GM12801 (cell line): ENCODE data around the gene QDPR.

Source experiments
- TF ChIP-seq, protein P1 (sequence below): IDR thresholded peaks from one replicate; pipeline ENCODE4 v1.5.1; 2011; ENCODE audit warnings: control low read depth; ENCODE audit not compliant: insufficient read length; ENCODE audit errors: extremely low read depth

QDPR gene

DNA sequence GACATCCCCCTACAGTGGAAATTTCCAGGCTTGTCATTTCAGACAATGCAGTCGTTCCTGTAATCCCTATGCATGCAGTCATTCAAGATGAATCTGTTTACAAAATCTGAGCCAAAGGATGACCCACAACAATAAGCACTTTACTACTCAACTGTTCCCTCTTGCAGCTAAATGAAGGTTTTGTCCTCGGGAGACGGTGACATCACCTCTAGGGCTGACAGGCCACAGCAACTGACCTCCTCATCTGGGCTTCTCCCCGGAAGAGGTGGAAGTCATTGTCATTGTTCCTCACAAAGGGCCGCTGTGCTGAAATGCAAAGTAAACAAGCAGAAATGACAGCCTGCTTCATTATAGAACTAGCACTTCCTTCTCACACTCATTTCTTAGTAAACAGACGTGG is 32.3 kb upstream of the QDPR start:
- TF ChIP-seq, protein P1, sequence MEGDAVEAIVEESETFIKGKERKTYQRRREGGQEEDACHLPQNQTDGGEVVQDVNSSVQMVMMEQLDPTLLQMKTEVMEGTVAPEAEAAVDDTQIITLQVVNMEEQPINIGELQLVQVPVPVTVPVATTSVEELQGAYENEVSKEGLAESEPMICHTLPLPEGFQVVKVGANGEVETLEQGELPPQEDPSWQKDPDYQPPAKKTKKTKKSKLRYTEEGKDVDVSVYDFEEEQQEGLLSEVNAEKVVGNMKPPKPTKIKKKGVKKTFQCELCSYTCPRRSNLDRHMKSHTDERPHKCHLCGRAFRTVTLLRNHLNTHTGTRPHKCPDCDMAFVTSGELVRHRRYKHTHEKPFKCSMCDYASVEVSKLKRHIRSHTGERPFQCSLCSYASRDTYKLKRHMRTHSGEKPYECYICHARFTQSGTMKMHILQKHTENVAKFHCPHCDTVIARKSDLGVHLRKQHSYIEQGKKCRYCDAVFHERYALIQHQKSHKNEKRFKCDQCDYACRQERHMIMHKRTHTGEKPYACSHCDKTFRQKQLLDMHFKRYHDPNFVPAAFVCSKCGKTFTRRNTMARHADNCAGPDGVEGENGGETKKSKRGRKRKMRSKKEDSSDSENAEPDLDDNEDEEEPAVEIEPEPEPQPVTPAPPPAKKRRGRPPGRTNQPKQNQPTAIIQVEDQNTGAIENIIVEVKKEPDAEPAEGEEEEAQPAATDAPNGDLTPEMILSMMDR = no peak

DNA sequence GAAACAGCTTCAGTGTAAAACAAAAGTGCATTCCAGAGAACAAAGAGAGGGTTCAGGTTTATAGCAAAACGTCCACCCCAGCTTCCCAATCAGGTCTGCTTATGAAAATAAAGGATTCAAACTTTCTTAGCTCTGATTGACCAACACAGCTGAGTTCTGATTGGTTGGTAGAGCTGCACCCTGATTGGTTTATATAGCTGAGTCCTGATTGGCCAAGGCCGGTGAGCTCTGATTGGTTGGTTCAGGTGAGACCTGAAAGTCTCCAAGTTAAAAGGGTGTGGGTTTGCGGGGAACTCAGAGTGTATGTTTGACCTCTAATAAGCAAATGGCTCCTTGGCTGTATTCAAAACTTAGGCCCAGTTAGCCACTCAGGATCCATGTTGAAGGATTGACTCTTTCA is 24.0 kb upstream of the QDPR start:
- TF ChIP-seq, protein P1 = no peak

DNA sequence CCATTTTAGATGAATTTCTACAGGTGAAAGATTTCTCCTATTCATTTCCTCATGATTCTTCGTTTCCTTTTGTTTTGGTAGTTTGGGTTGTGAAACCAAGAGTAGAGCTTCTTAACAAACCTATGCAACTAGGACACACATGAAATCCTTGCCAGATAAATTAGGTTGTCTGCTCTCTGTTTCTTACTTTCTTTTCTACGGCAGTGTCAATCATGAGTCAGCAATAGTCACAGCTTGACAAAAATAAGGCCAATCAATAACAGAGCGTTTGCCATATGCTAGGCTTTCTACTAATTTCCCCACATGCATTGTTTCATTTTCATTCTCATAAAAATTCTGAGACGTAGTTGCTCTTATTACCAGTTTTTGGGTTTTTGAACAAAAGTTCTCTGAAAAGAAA is 23.4 kb upstream of the QDPR start:
- TF ChIP-seq, protein P1 = no peak

DNA sequence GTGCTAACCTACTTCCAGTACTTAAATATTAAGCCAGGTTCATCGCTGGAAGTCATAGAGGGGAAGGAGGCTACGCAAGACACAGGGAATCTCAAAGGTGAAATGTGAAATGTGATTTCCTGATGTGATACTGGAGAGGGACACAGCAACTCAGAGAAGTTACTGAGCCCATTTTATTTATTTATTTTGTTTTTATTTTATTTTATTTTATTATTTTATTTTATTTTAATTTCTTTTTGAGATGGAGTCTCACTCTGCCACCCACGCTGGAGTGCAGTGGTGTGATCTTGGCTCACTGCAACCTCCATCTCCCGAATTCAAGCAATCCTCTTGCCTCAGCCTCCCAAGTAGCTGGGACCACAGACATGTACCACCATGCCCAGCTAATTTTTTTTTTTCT is 22.8 kb upstream of the QDPR start:
- TF ChIP-seq, protein P1 = no peak

DNA sequence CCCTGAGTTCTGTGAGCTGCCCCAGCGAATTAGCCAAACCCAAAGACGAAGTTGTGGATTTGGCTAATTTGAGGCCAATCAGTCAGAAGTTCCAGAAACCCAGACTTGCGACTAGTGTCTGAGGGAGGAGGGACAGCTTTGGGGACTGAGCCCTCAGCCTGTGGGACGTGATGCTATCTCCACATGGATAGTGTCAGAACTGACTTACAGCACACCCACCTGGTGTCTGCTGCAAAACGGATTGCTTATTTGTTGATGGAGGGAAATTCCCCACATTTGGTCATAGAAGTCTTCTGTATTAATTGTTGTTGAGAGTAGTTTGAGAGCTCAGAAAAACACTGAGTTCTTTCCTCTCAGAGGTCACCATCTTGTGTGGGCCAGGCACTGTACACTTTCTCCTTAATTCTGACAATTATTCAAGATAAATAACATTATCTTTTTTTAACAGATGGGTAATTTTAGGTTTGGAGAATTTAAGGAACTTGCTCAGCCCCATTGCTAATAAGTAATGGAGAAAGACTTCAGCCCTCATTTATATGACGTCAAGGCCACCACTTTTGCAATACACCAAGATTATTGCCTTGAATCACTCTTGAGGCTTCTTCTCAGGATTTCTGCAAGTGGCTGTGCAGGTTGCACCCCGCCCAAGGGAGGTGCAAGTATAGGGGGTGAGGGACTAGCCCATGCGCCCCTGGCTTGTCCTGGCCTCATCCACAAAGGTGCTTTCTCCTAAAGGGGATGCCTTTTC is 19.8 kb upstream of the QDPR start:
- TF ChIP-seq, protein P1 = no peak

DNA sequence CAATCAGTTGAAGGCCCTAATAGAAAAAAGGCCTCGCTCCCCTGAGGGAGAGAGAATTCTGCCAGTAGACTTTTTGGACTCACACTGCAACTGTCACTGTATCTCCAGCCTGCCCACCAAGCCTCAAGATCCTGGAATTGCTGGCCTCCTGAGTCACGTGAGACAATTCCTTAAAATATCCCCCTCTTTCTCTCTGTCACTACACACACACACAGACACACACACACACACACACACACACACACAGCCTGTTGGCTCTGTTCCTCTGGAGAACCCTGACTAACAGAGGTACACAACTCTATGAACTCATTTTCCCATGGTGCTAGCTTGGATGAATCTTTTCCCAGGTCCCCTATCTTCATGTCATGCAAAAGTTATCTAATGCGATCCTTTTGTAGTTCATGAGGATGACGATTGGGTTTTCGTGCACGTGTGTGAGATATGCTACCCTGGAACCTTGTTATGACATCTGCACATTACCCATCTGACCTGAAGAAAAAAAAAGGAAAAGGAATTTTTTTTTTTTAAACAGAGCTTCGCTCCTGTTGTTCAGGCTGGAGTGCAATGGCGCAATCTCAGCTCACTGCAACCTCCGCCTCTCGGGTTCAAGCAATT is 16.8 kb upstream of the QDPR start:
- TF ChIP-seq, protein P1 = no peak

DNA sequence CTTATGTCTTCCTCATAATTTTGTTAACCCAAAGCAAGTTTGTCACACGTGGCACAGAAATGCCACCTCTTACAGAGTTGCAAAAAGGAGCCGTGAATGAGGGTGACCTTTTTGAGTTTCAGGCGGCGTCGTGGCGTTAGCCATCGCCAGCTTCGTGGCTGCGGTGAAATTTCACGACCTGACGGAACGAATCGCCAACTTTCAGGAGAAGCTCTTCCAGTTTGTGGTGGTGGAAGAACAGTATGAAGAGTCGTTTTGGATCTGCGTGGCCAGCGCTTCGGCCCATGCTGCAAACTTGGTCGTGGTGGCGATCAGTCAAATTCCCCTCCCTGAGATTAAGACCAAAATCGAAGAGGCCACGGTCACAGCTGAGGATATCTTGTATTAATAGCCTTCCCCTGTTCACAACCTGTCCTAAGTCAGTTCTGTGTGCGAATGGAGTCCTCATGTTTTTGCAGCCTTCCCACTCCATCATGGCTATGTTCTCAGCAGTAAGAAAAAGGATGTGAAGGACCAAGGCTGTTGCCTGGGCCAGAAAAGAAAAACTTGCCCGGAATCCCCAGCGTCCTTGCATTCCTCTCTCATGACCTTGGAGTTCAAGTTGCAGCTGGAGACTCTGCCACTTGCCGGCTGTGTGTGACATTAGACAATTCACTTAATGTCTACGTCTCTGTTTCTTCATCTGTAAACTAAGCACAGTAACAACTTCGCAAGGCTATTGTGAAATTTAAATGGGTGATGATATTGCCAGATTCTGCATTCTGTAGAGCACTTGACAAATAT is 15.0 kb upstream of the QDPR start:
- TF ChIP-seq, protein P1 = no peak
